Iris pigment epithelial cell (primary cell): ENCODE results near the gene BRINP3.

Experiments
- DNase-seq: peaks from one replicate; pipeline ENCODE4 v3.0.0-alpha.2; 2011; ENCODE audit warnings: low read depth

The BRINP3 gene

DNA sequence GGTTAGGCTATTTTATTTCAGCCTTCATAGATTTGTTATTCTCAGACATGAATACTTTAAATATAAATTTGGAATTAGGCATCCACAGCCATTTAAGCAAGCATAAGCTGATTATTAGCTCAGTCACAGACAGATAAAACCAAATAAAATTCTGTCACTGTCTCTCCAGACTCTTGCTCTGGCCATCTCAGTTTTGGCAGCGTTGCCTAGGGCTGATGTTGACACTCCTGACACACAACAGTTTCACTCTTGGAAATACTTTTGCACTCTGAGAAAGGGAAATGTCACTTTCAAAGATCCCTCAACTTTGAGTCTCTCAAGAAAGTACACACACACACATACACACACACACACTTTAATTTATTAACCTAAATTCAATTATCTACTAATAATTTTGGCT, 372.7 kb downstream of the BRINP3 start:
- no peak for DNase-seq

DNA sequence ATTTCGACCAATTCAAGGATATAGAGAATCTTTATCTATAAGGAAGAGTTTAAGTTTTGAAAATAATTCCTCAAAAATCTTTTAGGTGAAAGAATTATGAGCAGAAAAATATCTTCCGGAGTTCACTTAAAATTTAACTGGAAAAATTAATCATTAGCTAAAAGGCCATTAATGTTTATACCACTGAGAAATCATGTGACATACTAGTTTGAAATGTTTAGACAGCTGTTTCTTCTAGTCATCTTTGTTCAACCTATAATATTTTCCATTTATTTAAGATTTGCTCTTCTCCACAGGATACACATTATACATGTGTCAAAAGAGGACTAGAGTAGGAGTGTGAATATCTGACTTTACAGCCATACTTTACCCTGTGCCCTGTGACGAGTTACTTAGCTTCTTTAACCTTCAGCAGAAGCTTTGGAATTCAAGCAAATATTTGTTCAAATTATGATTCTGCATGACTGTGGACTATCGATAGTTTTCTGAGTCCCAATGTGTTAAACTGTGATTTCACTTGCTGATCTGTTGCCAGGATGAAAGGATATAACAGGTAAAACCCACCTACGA, 374.8 kb downstream of the BRINP3 start:
- no peak for DNase-seq

DNA sequence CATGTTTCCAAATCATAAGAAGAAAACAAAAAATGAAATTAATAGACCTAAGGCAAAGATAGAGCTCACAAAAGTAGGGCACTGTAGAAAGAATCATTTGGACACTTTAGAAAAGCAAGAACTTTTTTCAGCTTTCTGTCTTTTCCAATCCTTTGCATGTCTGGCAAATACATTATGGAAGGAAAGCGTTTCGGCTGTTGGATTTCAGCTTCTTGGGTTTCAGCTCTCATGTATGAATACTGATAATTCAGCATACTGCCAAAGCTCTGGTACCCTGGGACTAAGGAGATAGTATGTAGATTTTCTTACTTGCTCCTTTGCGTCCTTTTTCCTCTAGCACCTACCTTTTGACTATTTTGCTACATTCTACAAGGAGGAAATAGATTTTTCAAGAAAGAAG, 375.9 kb downstream of the BRINP3 start:
- DNase-seq = no peak

DNA sequence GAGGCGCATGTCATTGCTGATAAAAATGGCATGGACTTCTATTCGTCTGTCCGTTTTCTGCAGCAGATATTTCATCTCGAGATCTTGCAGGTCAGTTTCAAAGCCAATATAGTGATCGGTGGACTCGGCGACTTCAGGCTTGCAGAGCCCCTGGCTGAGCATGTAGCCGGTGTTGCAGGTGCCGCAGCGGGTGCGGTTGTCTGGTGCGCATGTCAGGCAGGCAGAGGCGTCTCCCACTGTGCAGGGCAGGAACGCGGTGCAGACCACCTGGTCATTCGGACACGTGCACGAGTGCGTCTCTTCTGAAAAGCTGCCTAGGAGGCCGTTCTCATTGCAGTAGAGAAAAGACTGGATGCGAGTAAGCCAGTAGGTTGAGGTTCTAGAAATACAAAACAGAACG, 378.9 kb downstream of the BRINP3 start:
- no peak for DNase-seq

DNA sequence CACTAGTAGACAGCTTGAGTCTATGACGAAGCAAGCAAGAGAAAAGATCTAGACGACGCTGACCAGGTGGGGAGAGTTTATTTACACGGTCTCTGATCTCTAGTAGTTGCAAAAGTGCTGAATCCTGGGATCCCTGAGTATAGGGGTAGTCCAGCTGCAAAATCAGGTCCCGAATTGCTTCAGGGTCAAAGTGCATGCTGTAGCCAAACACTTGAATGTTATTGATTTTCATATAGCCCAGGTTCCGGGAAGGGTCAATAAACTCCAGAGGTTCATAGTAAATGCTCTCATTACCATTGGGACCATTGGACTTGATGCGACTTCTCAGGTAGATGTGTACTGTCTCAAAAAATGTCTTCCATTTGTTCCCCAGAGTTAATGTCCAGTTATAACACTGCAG, 379.6 kb downstream of the BRINP3 start:
- DNase-seq = no peak

DNA sequence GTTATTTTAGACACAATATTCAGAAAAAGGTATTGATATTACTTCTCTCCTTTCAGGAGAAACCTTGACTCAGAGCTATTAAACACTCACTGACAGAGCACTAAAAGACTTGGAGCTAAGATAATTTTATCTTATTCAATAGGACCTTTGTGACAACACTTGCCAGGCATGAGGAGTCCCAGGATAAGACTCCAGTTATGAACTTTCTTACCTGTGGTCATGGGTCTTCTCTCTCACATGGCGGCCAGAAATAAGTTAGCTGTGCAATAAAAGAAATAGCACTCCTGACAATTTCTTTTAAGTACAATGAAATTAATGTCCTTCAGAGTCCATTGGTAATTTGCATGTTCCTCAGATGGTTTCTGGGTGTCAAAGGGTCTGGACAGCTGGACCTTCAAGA, 382.1 kb downstream of the BRINP3 start:
- no peak for DNase-seq

DNA sequence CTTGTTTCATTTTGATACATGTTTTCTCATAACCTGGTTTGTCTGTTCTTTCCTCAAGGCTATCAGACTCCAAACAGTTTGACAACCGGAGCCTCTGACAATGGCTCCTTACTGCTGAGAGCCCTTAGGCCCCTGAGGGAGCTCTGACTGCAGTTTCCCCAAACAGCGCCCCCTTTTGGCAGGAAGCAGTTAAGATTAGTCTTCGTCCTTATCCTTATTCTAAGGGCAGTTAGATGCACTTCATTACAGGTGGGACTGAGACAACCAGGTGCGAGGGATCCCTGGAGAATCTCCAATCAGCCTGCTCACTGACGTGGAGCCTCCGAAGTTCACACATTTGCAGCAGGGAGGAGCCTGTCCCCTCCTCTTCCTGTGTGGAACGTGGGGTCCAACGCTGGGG, 393.1 kb downstream of the BRINP3 start:
- DNase-seq = no peak

DNA sequence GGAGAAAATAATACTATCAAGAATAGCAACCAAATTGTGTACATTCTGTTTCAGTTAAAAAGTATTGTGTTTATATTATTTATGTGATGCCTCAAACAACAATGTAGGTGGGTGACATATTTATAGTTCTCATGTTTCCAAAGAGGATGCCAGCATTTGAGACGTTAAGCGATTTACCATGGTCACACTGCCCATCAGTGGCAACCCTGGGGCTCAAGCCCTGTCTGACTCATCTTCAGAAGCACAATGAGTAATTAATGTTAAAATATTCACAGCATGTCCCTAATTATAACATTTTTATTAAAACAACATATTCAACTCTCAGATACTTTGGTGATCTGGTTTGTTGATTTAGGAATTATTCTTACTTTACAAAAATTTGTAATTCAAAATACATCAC, 409.4 kb downstream of the BRINP3 start:
- DNase-seq = no peak

DNA sequence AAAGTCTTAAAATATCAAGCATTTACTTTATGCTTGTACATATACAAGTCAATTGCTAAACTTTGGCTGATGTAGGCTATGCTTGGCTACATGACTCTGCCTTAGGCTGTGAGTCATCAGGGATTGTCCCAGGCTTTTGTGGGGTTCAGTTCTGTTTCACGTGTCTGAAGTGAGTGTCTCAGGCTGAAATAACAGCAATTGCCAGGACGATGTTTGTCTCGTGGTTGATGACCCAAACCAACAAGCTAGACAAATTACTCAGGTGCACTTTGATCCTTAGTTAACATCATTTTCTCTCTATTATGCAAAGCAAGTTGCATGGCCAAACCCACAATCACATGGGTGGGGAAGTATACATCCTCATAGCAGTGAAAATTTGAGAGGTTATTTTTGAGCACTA, 410.1 kb downstream of the BRINP3 start:
- peak; percentile 84 for DNase-seq

DNA sequence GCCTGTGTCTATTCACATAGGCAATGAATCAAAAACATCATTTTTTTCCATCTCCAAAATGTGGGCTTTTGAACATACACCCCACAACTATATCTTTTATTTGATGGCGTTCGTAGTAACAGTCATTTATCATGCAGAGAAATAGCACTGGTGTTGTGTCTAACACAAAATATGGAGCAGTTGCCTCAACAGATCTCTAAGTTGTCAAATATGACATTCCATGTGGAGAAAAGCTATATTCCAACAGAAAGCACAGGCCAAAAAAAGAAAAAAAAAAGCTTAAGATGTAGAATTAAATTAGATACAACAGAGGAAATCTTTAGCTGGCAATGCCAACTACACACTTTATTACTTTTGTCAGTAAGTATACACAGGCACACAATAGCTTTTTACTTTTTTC, 411.7 kb downstream of the BRINP3 start:
- no peak for DNase-seq

DNA sequence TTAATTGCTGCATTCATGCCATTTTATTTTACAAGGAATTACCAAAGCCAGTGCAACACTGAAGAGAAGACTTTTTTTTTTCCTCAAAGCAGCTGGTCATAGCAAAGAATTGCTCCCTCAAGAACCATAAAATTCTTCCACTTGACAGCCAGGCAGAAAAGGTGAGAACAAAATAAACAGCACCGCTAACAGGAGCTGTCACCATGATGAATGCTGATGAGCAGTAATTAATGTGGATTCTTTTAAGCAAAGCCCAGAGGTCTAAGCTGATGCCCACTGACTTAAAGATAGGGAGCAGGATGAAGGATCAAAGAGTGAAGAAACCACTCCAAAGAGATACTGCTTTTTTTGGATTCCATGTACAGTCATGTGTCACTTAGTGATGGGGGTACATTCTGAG, 428.4 kb downstream of the BRINP3 start:
- no peak for DNase-seq
